H9 (cell line): ENCODE data around the gene TMEM131. TPM values are rescaled to one million over a fixed set of nuclear protein-coding genes. Genes with fewer than 3 reads are reported as not detected.

Experiments
- DNase-seq: peaks from one replicate; pipeline ENCODE4 v3.0.0-alpha.2; 2017
- H2AFZ ChIP-seq: one replicate; pipeline ENCODE4 v1.6.1; 2013; ENCODE audit warnings: mild to moderate bottlenecking, low read length, control low read depth, moderate library complexity
- H2AK5ac ChIP-seq: 2 replicates; pipeline ENCODE4 v1.6.1; 2013; ENCODE audit warnings: low read length, control low read depth, mixed read lengths; ENCODE audit not compliant: insufficient read length
- H2BK120ac ChIP-seq: one replicate; pipeline ENCODE4 v1.6.1; 2013; ENCODE audit warnings: low read depth, mild to moderate bottlenecking, low read length, control low read depth, inconsistent platforms; ENCODE audit not compliant: poor library complexity, severe bottlenecking
- H2BK12ac ChIP-seq: 2 replicates; pipeline ENCODE4 v1.6.1; 2013; ENCODE audit warnings: low read length, control low read depth, mixed read lengths, low read depth; ENCODE audit not compliant: insufficient read length
- H2BK15ac ChIP-seq: 2 replicates; pipeline ENCODE4 v1.6.1; 2013; ENCODE audit warnings: low read depth, low read length, control low read depth
- H2BK20ac ChIP-seq: one replicate; pipeline ENCODE4 v1.6.1; 2013; ENCODE audit warnings: low read depth, mild to moderate bottlenecking, low read length, control low read depth, inconsistent platforms; ENCODE audit not compliant: poor library complexity, severe bottlenecking
- H2BK5ac ChIP-seq: 2 replicates; pipeline ENCODE4 v1.6.1; 2013; ENCODE audit warnings: low read length, control low read depth, mixed read lengths; ENCODE audit not compliant: insufficient read length
- H3K14ac ChIP-seq: 2 replicates; pipeline ENCODE4 v1.6.1; 2013; ENCODE audit warnings: low read length, control low read depth; ENCODE audit not compliant: insufficient read depth
- H3K18ac ChIP-seq: 2 replicates; pipeline ENCODE4 v1.6.1; 2013; ENCODE audit warnings: low read depth, mild to moderate bottlenecking, mixed read lengths, low read length, control low read depth; ENCODE audit not compliant: insufficient read length
- H3K23ac ChIP-seq: 2 replicates; pipeline ENCODE4 v1.6.1; 2013; ENCODE audit warnings: low read length, control low read depth, mixed read lengths, low read depth; ENCODE audit not compliant: insufficient read length
- H3K23me2 ChIP-seq: 2 replicates; pipeline ENCODE4 v1.6.1; 2013; ENCODE audit warnings: low read depth, mild to moderate bottlenecking, mixed read lengths, low read length, control low read depth; ENCODE audit not compliant: insufficient read length, poor library complexity, severe bottlenecking
- H3K27ac ChIP-seq: 2 replicates; pipeline ENCODE4 v1.5.1; 2013; ENCODE audit warnings: low read length, control low read depth, mixed read lengths, low read depth; ENCODE audit not compliant: insufficient read length
- H3K27me3 ChIP-seq: 2 replicates; pipeline ENCODE4 v1.6.1; 2013; ENCODE audit warnings: low read length, control low read depth, inconsistent platforms; ENCODE audit not compliant: insufficient read depth
- H3K4ac ChIP-seq: 2 replicates; pipeline ENCODE4 v1.6.1; 2013; ENCODE audit warnings: low read depth, mild to moderate bottlenecking, control low read depth, inconsistent platforms, low read length, moderate library complexity
- H3K4me1 ChIP-seq: 2 replicates; pipeline ENCODE4 v1.6.1; 2013; ENCODE audit warnings: low read length, control low read depth, inconsistent platforms; ENCODE audit not compliant: insufficient read depth
- H3K4me2 ChIP-seq: 2 replicates; pipeline ENCODE4 v1.6.1; 2013; ENCODE audit warnings: low read length, control low read depth, mixed read lengths; ENCODE audit not compliant: insufficient read length, insufficient read depth
- H3K56ac ChIP-seq: 2 replicates; pipeline ENCODE4 v1.6.1; 2013; ENCODE audit warnings: low read depth, mild to moderate bottlenecking, mixed read lengths, low read length, control low read depth; ENCODE audit not compliant: insufficient read length
- H3K79me1 ChIP-seq: 2 replicates; pipeline ENCODE4 v1.6.1; 2013; ENCODE audit warnings: low read depth, mild to moderate bottlenecking, moderate library complexity, low read length, control low read depth, inconsistent platforms; ENCODE audit not compliant: insufficient read depth, poor library complexity, severe bottlenecking
- H3K79me2 ChIP-seq: 2 replicates; pipeline ENCODE4 v1.6.1; 2013; ENCODE audit warnings: low read length, control low read depth, inconsistent platforms; ENCODE audit not compliant: insufficient read depth
- H3K9ac ChIP-seq: 2 replicates; pipeline ENCODE4 v1.6.1; 2013; ENCODE audit warnings: low read length, control low read depth, mixed read lengths; ENCODE audit not compliant: insufficient read length; ENCODE audit errors: extremely low read depth
- H3K9me3 ChIP-seq: one replicate; pipeline ENCODE4 v1.6.1; 2013; ENCODE audit warnings: low read depth, low read length, inconsistent platforms; ENCODE audit not compliant: control insufficient read depth
- H3T11ph ChIP-seq: one replicate; pipeline ENCODE4 v1.6.1; 2013; ENCODE audit warnings: mild to moderate bottlenecking, low read length, control low read depth, inconsistent platforms
- H4K20me1 ChIP-seq: one replicate; pipeline ENCODE4 v1.6.1; 2013; ENCODE audit not compliant: control insufficient read depth, insufficient read length, insufficient read depth
- H4K5ac ChIP-seq: 2 replicates; pipeline ENCODE4 v1.6.1; 2013; ENCODE audit warnings: low read depth, mild to moderate bottlenecking, mixed read lengths, low read length, control low read depth; ENCODE audit not compliant: insufficient read length
- H4K8ac ChIP-seq: replicated peaks from 2 replicates; pipeline ENCODE4 v1.6.1; 2013; ENCODE audit warnings: low read length, control low read depth, mixed read lengths, low read depth; ENCODE audit not compliant: insufficient read length
- H4K91ac ChIP-seq: 2 replicates; pipeline ENCODE4 v1.6.1; 2013; ENCODE audit warnings: low read depth, mild to moderate bottlenecking, moderate library complexity, mixed read lengths, low read length, control low read depth; ENCODE audit not compliant: insufficient read length
- H3K27ac Mint-ChIP-seq, 3 experiments: 2 replicates in 2 of 3; 3 replicates in 1 of 3; pipeline ENCODE4 v1.8.0; 2020 to 2021; ENCODE audit warnings: mixed read lengths in 3 of 3, mild to moderate bottlenecking in 1 of 3, moderate library complexity in 1 of 3
- H3K27me3 Mint-ChIP-seq: 2 replicates; pipeline ENCODE4 v1.8.0; 2021; ENCODE audit warnings: low read depth, mild to moderate bottlenecking, moderate library complexity, mixed read lengths
- H3K36me3 Mint-ChIP-seq, 3 experiments: 2 replicates in 2 of 3; 3 replicates in 1 of 3; pipeline ENCODE4 v1.8.0; 2020 to 2021; ENCODE audit warnings: low read depth in 3 of 3, mixed read lengths in 3 of 3; ENCODE audit not compliant: insufficient read depth in 1 of 3
- H3K4me1 Mint-ChIP-seq, 2 experiments: 2 replicates each; pipeline ENCODE4 v1.8.0; 2020; ENCODE audit warnings: mixed read lengths in 2 of 2
- H3K4me3 Mint-ChIP-seq, 2 experiments: 2 replicates in 1 of 2; 3 replicates in 1 of 2; pipeline ENCODE4 v1.8.0; 2020 to 2021; ENCODE audit warnings: mild to moderate bottlenecking in 2 of 2, mixed read lengths in 2 of 2, moderate library complexity in 1 of 2
- H3K9me3 Mint-ChIP-seq, 2 experiments: 2 replicates in 1 of 2; 3 replicates in 1 of 2; pipeline ENCODE4 v1.8.0; 2020; ENCODE audit warnings: mild to moderate bottlenecking in 2 of 2, mixed read lengths in 2 of 2, moderate library complexity in 1 of 2
- WGBS: extraction: QIAGEN DNeasy Blood & Tissue Kit; methylation state at CpG from one replicate; pipeline ENCODE4 v1.1.7; 2013; ENCODE audit warnings: missing lambda C conversion rate, low lambda C conversion rate, mixed read lengths; ENCODE audit not compliant: insufficient read length; ENCODE audit errors: extremely low coverage; 5-methylcytosine and 5-hydroxymethylcytosine counted together
- total RNA-seq: library from RNA; stranded (reverse); gene quantifications from 2 replicates; pipeline ENCODE4 v1.2.1, GENCODE V29; 2021
- TF ChIP-seq, protein P1 (sequence below): fragments of 200-600 bp; sonication (generic); conservative IDR thresholded peaks from 3 replicates; pipeline ENCODE4 v1.8.0; 2021; ENCODE audit warnings: antibody characterized with exemption, mild to moderate bottlenecking

Gene TMEM131
- total RNA-seq, 1 experiment from 2014 or later, result 20.9 TPM

DNA sequence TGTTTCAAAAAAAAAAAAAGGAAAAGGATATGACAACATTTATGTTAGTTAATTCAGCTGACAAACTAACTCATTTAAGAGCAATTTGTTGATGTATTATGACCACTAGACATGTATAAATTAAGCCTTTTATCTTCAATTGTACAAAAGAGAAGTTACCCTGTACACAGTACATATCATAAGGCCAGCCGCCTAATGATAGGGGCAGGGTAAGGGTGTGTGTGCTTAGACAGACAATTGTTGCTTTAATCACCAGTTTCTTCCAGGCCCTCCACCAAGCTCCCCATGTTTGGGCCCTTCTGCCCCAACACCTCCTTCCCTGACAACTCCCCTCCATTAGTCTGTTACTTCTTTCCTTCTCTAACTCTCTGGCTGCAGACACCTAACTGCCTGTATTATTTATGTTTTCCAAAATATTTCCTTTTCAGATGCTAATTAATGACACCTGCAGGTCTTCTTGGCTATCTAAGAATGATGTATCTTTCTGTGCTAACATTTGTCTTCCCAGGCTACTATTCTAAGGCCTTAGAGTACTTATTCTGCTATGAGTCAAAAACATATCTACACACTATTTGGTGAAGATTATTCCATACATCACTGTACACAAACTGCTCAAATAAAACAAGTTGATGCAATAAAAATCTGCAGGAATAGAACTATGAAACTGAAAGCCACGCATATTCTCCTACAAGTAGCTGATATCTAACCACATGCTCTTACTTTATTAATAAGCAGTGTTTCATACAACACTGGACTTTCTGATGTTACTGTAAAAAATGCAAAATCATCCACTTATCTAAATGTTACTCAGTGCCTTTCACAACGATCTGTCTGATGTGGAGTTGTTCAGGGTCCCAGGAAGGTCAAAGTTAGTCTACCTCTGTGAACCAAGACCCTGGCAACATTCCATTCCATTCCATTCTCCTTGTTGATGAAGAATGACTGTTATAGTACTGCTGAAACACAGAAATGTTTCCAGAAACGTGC is 26.4 kb downstream of the TMEM131 start:
- H2BK15ac ChIP-seq, result no peak overlapping the region
- no peak overlapping the region; a peak in 1 of 7 replicates for H3K27ac Mint-ChIP-seq
- H3T11ph ChIP-seq, result no peak overlapping the region
- no peak overlapping the region for H3K14ac ChIP-seq
- peaks cover 12 to 15% (median 12%) of the 10 kb centered on the region in 3 experiments for H3K36me3 Mint-ChIP-seq
- no peak overlapping the region for H2BK120ac ChIP-seq
- no peak overlapping the region for H3K4ac ChIP-seq
- H2AFZ ChIP-seq, result no peak overlapping the region
- H3K79me1 ChIP-seq, result no peaks in the 10 kb centered on the region
- H4K20me1 ChIP-seq, result no peaks in the 10 kb centered on the region
- no peak for DNase-seq
- H3K9me3 Mint-ChIP-seq, result peaks cover 13 to 14% of the 10 kb centered on the region in 2 experiments
- H3K4me3 Mint-ChIP-seq, result no peak overlapping the region
- H2AK5ac ChIP-seq, result no peak overlapping the region
- H4K8ac ChIP-seq, result no peak overlapping the region
- H2BK20ac ChIP-seq, result no peak overlapping the region
- no peak overlapping the region for H3K56ac ChIP-seq
- H2BK12ac ChIP-seq, result no peak overlapping the region
- no peaks in the 10 kb centered on the region for H3K27me3 ChIP-seq
- no peaks in the 10 kb centered on the region for H3K9me3 ChIP-seq
- peaks cover 7% of the 10 kb centered on the region; the same call in 1 of the 2 replicates for H3K79me2 ChIP-seq
- no peak overlapping the region for H3K4me2 ChIP-seq
- H3K18ac ChIP-seq, result no peak overlapping the region
- no peaks in the 10 kb centered on the region for H3K27me3 Mint-ChIP-seq
- no peak overlapping the region for H4K5ac ChIP-seq
- no peaks in the 10 kb centered on the region for H3K4me1 ChIP-seq
- no peak overlapping the region for H3K9ac ChIP-seq
- TF ChIP-seq, protein P1, sequence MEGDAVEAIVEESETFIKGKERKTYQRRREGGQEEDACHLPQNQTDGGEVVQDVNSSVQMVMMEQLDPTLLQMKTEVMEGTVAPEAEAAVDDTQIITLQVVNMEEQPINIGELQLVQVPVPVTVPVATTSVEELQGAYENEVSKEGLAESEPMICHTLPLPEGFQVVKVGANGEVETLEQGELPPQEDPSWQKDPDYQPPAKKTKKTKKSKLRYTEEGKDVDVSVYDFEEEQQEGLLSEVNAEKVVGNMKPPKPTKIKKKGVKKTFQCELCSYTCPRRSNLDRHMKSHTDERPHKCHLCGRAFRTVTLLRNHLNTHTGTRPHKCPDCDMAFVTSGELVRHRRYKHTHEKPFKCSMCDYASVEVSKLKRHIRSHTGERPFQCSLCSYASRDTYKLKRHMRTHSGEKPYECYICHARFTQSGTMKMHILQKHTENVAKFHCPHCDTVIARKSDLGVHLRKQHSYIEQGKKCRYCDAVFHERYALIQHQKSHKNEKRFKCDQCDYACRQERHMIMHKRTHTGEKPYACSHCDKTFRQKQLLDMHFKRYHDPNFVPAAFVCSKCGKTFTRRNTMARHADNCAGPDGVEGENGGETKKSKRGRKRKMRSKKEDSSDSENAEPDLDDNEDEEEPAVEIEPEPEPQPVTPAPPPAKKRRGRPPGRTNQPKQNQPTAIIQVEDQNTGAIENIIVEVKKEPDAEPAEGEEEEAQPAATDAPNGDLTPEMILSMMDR, result no peak
- no peak overlapping the region for H2BK5ac ChIP-seq
- H3K23me2 ChIP-seq, result no peaks in the 10 kb centered on the region
- WGBS, result no CpG with 5 or more reads among the region's 4 CpGs
- no peak overlapping the region for H3K27ac ChIP-seq
- H3K4me1 Mint-ChIP-seq, result peaks cover 20 to 21% of the 10 kb centered on the region in 2 experiments
- H4K91ac ChIP-seq, result no peak overlapping the region
- no peak overlapping the region for H3K23ac ChIP-seq
